ENCODE data around the gene HS3ST1.

Gene HS3ST1

GRCh38 chr4:11423465-11423864 is 5.2 kb downstream of the HS3ST1 start:
- Histone ChIP-seq H4K20me1 (ENCODE audit: insufficient read depth, low read length, poor library complexity, severe bottlenecking) (no peaks in the 10 kb centered on the region), H3K9ac (ENCODE audit: low read depth, low read length, poor library complexity, severe bottlenecking) (no peak overlapping the region), H3K9me2 (replicated peaks; ENCODE audit: low read depth, low read length) (no peaks in the 10 kb centered on the region), H3K4me2 (ENCODE audit: low read depth, low read length, poor library complexity, severe bottlenecking) (no peak overlapping the region), H3K9me3 (ENCODE audit: insufficient read depth, low read depth, low read length) (no peaks in the 10 kb centered on the region), H2AFZ (ENCODE audit: low read length) (no peak overlapping the region), H3K36me3 (ENCODE audit: insufficient read depth, low read length) (no peaks in the 10 kb centered on the region), H3F3A (ENCODE audit: low read depth) (no peaks in the 10 kb centered on the region), H3K79me2 (ENCODE audit: insufficient read depth, low read length) (no peaks in the 10 kb centered on the region), H3K4me1 (ENCODE audit: insufficient read depth, low read length, poor library complexity, severe bottlenecking) (no peaks in the 10 kb centered on the region), H3K4me3 (ENCODE audit: low read length, poor library complexity, severe bottlenecking) (no peak overlapping the region), H3K27me3 (ENCODE audit: insufficient read depth, low read length, poor library complexity, severe bottlenecking) (no peaks in the 10 kb centered on the region)
- TF ChIP-seq CTCF (conservative IDR thresholded peaks at IDR 0.05; ENCODE audit: low read length): no peak
- no peak for TF ChIP-seq EZH2phosphoT487 (IDR thresholded peaks at IDR 0.05; ENCODE audit: borderline replicate concordance)

GRCh38 chr4:11421116-11421515 is 7.6 kb downstream of the HS3ST1 start:
- TF ChIP-seq CTCF (conservative IDR thresholded peaks at IDR 0.05; ENCODE audit: low read length): no peak
- no peak for TF ChIP-seq EZH2phosphoT487 (IDR thresholded peaks at IDR 0.05; ENCODE audit: borderline replicate concordance)
- no peak overlapping the region for H3K4me2 ChIP-seq (ENCODE audit: low read depth, low read length, poor library complexity, severe bottlenecking)
- no peaks in the 10 kb centered on the region for H3F3A ChIP-seq (ENCODE audit: low read depth)
- H3K9ac ChIP-seq (ENCODE audit: low read depth, low read length, poor library complexity, severe bottlenecking): no peak overlapping the region
- no peaks in the 10 kb centered on the region for H3K36me3 ChIP-seq (ENCODE audit: insufficient read depth, low read length)
- no peaks in the 10 kb centered on the region for H3K9me3 ChIP-seq (ENCODE audit: insufficient read depth, low read depth, low read length)
- H3K4me1 ChIP-seq (ENCODE audit: insufficient read depth, low read length, poor library complexity, severe bottlenecking): no peaks in the 10 kb centered on the region
- no peaks in the 10 kb centered on the region for H3K79me2 ChIP-seq (ENCODE audit: insufficient read depth, low read length)
- no peak overlapping the region for H2AFZ ChIP-seq (ENCODE audit: low read length)
- H4K20me1 ChIP-seq (ENCODE audit: insufficient read depth, low read length, poor library complexity, severe bottlenecking): no peaks in the 10 kb centered on the region
- no peaks in the 10 kb centered on the region for H3K9me2 ChIP-seq (replicated peaks; ENCODE audit: low read depth, low read length)
- H3K4me3 ChIP-seq (ENCODE audit: low read length, poor library complexity, severe bottlenecking): no peak overlapping the region
- no peaks in the 10 kb centered on the region for H3K27me3 ChIP-seq (ENCODE audit: insufficient read depth, low read length, poor library complexity, severe bottlenecking)

GRCh38 chr4:11420327-11420726 is 8.4 kb downstream of the HS3ST1 start:
- Histone ChIP-seq H3K9me2 (replicated peaks; ENCODE audit: low read depth, low read length) (no peaks in the 10 kb centered on the region), H3K36me3 (ENCODE audit: insufficient read depth, low read length) (no peaks in the 10 kb centered on the region), H3K4me3 (ENCODE audit: low read length, poor library complexity, severe bottlenecking) (no peak overlapping the region), H3F3A (ENCODE audit: low read depth) (no peaks in the 10 kb centered on the region), H3K27me3 (ENCODE audit: insufficient read depth, low read length, poor library complexity, severe bottlenecking) (no peaks in the 10 kb centered on the region), H4K20me1 (ENCODE audit: insufficient read depth, low read length, poor library complexity, severe bottlenecking) (no peaks in the 10 kb centered on the region), H3K79me2 (ENCODE audit: insufficient read depth, low read length) (no peaks in the 10 kb centered on the region), H3K9ac (ENCODE audit: low read depth, low read length, poor library complexity, severe bottlenecking) (no peak overlapping the region), H2AFZ (ENCODE audit: low read length) (no peak overlapping the region), H3K9me3 (ENCODE audit: insufficient read depth, low read depth, low read length) (no peaks in the 10 kb centered on the region), H3K4me1 (ENCODE audit: insufficient read depth, low read length, poor library complexity, severe bottlenecking) (no peaks in the 10 kb centered on the region), H3K4me2 (ENCODE audit: low read depth, low read length, poor library complexity, severe bottlenecking) (no peak overlapping the region)
- no peak for TF ChIP-seq CTCF (conservative IDR thresholded peaks at IDR 0.05; ENCODE audit: low read length)
- TF ChIP-seq EZH2phosphoT487 (IDR thresholded peaks at IDR 0.05; ENCODE audit: borderline replicate concordance): no peak

Measured in Loucy (cell line).